Measurements from ENCODE around the gene WSB1. TPM values are rescaled to one million over a fixed set of nuclear protein-coding genes. Genes with fewer than 3 reads are reported as not detected.

WSB1 gene, protein sequence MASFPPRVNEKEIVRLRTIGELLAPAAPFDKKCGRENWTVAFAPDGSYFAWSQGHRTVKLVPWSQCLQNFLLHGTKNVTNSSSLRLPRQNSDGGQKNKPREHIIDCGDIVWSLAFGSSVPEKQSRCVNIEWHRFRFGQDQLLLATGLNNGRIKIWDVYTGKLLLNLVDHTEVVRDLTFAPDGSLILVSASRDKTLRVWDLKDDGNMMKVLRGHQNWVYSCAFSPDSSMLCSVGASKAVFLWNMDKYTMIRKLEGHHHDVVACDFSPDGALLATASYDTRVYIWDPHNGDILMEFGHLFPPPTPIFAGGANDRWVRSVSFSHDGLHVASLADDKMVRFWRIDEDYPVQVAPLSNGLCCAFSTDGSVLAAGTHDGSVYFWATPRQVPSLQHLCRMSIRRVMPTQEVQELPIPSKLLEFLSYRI
- 352 TPM for total RNA-seq

DNA sequence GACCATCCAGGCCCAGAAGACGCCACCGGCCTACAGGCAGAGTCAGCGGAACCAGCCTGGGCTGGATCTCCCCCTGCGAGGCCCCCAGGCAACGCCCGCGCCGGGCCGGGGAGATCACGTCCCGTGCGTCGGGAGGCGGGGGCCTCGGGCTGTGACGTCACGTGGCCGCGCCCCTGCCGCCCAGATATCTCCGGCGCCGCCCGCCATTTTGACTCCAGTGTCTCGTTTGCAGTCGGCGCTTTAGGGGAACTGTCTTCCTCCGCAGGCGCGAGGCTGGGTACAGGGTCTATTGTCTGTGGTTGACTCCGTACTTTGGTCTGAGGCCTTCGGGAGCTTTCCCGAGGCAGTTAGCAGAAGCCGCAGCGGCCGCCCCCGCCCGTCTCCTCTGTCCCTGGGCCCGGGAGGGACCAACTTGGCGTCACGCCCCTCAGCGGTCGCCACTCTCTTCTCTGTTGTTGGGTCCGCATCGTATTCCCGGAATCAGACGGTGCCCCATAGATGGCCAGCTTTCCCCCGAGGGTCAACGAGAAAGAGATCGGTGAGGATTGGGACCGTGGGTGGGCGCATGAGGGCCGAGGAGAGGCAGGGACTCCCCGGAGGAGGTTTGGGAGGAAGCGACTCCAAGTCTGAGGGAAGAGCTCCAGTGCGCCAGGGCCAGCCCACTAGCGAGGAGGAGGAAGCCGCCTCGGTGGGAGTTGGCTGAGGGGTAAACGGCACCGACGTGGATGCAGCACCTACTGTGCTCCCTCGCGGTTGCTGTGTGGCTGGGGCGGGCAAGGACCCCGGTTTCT, at the start of gene WSB1:
TSS of gene WSB1 (plus strand) at position 217 of the 791 bp plus-strand sequence. CDS start at position 499, 282 bp downstream.

Small RNAs within 50 kb of the gene (small RNA-seq; reads per million reads assigned to genes)
- gene MIR4522 (ENCODE audit: low replicate concordance): not detected

Other genes starting within 250 kb of the WSB1 start
- gene KSR1, start 162.3 kb downstream of the WSB1 start, total RNA-seq: 55.7 TPM